ENCODE data around the gene MRPS5. TPM values are rescaled to one million over a fixed set of nuclear protein-coding genes. Genes with fewer than 3 reads are reported as not detected.
A peak's percentile ranks its signal among the peaks of the same experiment; 100 is the strongest.

Gene MRPS5
- total and polyA plus RNA-seq, 7 experiments from 2014 or later, result 26.3 to 72.9 (median 41.5) TPM

DNA sequence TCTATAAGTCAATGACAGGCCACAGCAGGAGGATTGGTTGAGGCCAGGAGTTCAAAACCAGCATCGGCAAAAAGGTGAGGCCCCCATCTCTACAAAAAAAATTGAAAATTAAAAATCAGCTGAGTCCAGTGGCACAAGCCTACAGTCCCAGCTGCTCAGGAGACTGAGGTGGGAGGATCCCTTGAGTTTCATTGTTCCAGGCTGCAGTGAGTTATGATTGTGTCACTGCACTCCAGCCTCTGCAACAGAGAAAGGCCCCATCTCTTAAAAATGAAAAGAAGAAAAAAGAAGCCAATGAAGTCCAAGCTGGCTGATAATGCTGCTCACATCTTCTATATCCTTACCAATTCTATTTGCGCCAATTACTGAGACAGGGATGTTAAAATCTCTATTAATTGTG lies 39.1 kb downstream of the MRPS5 start:
- H3K9me3 Mint-ChIP-seq, result no peaks in the 10 kb centered on the region
- ATAC-seq (no peak), DNase-seq (no peak)
- intact Hi-C loops (cut with micrococcal nuclease), result no loop called here
- ChIA-PET POLR2A (interaction anchor here (0.8 to 15.7 kb wide), 3 partner anchors 29 to 77 kb away, joined by 3 to 1031 read pairs (median 3); partner anchors contain the start of genes MAL and ZNF514), CTCF (interaction anchor here (0.7 to 14.9 kb wide), 4 partner anchors 28 to 59 kb away, joined by 3 to 502 read pairs (median 4); partner anchors contain the start of genes MAL and MRPS5)
- no peak overlapping the region for H3K27ac ChIP-seq (ENCODE audit: low read depth, low read length)
- no peak overlapping the region for H3K4me3 Mint-ChIP-seq
- peak overlapping the region in 4 of 9 donors; percentile 11 to 71 (median 46) for H3K27ac Mint-ChIP-seq
- no peaks in the 10 kb centered on the region for H3K27me3 Mint-ChIP-seq
- H3K36me3 ChIP-seq (ENCODE audit: control insufficient read depth in 2 of 3, insufficient read depth in 3 of 3, low read length in 3 of 3), result peaks cover 0 to 20% (median 9%) of the 10 kb centered on the region in 3 experiments
- peaks cover 0 to 21% of the 10 kb centered on the region in 2 donors for H3K4me1 ChIP-seq (ENCODE audit: control insufficient read depth in 2 of 2, insufficient read depth in 2 of 2, low read length in 2 of 2)
- no peaks in the 10 kb centered on the region for H3K9me3 ChIP-seq (ENCODE audit: control insufficient read depth in 2 of 3, low read length in 3 of 3)
- H3K4me3 ChIP-seq (ENCODE audit: low read length), result no peak overlapping the region
- H3K4me1 Mint-ChIP-seq, result peaks cover 12 to 29% (median 27%) of the 10 kb centered on the region in 7 donors
- H3K36me3 Mint-ChIP-seq, result peaks cover 7 to 26% (median 10%) of the 10 kb centered on the region in 5 donors
- no peaks in the 10 kb centered on the region for H3K27me3 ChIP-seq (ENCODE audit: control insufficient read depth in 2 of 2, insufficient read depth in 2 of 2, low read length in 2 of 2)

DNA sequence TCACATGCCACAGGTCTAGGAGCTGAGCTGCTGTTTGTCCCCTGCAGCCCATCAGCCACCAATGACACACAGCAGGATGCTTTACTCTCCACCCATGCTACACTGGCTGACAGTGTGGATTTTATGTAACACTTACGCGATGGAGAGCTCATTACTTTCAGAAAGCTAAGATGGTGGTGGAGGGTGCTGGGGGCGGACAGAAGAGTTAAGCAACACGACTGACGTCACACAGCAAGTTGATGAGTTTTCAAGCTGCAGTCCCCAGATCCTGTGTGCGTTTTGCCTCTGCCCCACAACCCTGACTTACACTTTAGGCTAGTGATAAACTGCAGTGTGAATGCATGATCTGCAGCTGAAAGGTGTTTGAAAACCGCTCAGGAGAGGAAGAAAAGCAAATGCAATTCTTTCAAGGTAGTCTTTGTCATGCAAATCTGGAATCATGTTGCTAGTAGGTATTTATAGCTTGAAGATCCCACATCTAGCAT lies 42.4 kb downstream of the MRPS5 start:
- H3K4me3 ChIP-seq (ENCODE audit: low read length), result no peak overlapping the region
- ChIA-PET POLR2A (interaction anchor here (0.8 to 15.7 kb wide), 12 partner anchors 11 to 127 kb away, joined by 3 to 1031 read pairs (median 6); partner anchors contain the start of genes MAL and MRPS5), CTCF (interaction anchor here (0.7 to 14.9 kb wide), 19 partner anchors 11 to 93 kb away, joined by 3 to 502 read pairs (median 5); partner anchors contain the start of genes MAL and MRPS5)
- H3K9me3 ChIP-seq (ENCODE audit: control insufficient read depth in 2 of 3, low read length in 3 of 3), result no peaks in the 10 kb centered on the region
- H3K9me3 Mint-ChIP-seq, result no peaks in the 10 kb centered on the region
- H3K4me1 Mint-ChIP-seq, result peaks cover 28 to 60% (median 54%) of the 10 kb centered on the region in 7 donors
- intact Hi-C loops (cut with micrococcal nuclease), result loop anchor here (1.0 to 10.0 kb wide), 4 partner anchors 37 to 266 kb away; partner anchors contain the start of genes MRPS5 (in 1 of the 2) and ZNF892 (in 1 of the 2)
- peak overlapping the region in 9 of 10 donors; percentile 12 to 96 (median 48) for H3K4me3 Mint-ChIP-seq
- no peak for ATAC-seq
- H3K27me3 Mint-ChIP-seq, result no peaks in the 10 kb centered on the region
- H3K4me1 ChIP-seq (ENCODE audit: control insufficient read depth in 2 of 2, insufficient read depth in 2 of 2, low read length in 2 of 2), result peaks cover 20 to 53% of the 10 kb centered on the region in 2 donors
- peak overlapping the region; percentile 88 to 99 (median 96) for H3K27ac Mint-ChIP-seq
- H3K36me3 Mint-ChIP-seq, result peaks cover 0 to 19% (median 0%) of the 10 kb centered on the region in 5 donors
- no peaks in the 10 kb centered on the region for H3K27me3 ChIP-seq (ENCODE audit: control insufficient read depth in 2 of 2, insufficient read depth in 2 of 2, low read length in 2 of 2)
- DNase-seq, result peak in 4 of 9 donors; percentile 40 to 53 (median 44)
- no peaks in the 10 kb centered on the region for H3K36me3 ChIP-seq (ENCODE audit: control insufficient read depth in 2 of 3, insufficient read depth in 3 of 3, low read length in 3 of 3)
- H3K27ac ChIP-seq (ENCODE audit: low read depth, low read length), result no peak overlapping the region

DNA sequence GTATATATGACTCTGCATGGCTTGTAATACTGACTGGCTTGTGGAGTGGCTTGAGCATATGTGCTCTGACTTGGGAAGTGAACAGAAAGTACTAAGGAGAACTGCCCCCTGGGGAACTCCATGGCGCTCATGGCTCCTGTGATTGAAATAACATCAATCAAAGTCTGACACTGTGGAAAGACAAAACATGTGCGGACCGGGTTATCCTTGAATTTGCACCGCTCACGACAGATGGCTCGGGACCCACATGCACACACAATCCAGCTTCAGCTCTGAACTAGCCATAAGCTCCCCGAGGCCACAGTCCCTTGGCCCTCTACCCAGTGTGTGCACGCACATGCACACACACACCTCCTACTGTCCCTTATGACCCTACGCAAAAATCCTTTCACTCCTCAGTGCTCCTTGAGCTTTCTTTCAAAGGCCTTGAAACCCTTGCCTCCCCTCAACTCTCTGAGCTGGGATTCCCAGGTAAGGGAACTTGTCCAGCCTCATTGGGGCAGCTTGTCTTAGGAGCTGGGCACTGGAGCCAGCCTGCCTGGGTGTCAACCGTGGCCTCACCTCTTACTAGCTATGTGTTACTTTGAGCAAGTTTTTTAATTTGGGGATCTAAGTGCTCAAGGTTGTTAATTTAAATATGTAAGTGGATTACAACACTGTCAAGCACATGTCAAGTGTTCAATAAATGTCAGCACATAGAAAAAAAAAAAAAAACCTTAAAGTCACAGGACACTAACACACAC lies 43.6 kb downstream of the MRPS5 start:
- DNase-seq (peak in 1 of 9 donors; percentile 9), ATAC-seq (no peak)
- ChIA-PET CTCF (interaction anchor here (0.8 to 14.9 kb wide), 9 partner anchors 10 to 55 kb away, joined by 3 to 502 read pairs (median 28); partner anchors contain the start of gene MAL), POLR2A (interaction anchor here (0.6 to 15.7 kb wide), 10 partner anchors 10 to 1835 kb away, joined by 3 to 1031 read pairs (median 14); partner anchors contain the start of genes MAL and MRPS5)
- intact Hi-C loops (cut with micrococcal nuclease), result loop anchor here (5.0 to 10.0 kb wide), 3 partner anchors 36 to 267 kb away; partner anchors contain the start of gene ZNF892 (in 1 of the 2)
- Histone ChIP-seq H3K27ac (ENCODE audit: low read depth, low read length) (peak overlapping the region; percentile 80), H3K9me3 (ENCODE audit: control insufficient read depth in 2 of 3, low read length in 3 of 3) (no peaks in the 10 kb centered on the region), H3K4me1 (ENCODE audit: control insufficient read depth in 2 of 2, insufficient read depth in 2 of 2, low read length in 2 of 2) (peaks cover 22 to 65% of the 10 kb centered on the region in 2 donors), H3K4me3 (ENCODE audit: low read length) (no peak overlapping the region), H3K27me3 (ENCODE audit: control insufficient read depth in 2 of 2, insufficient read depth in 2 of 2, low read length in 2 of 2) (no peaks in the 10 kb centered on the region), H3K36me3 (ENCODE audit: control insufficient read depth in 2 of 3, insufficient read depth in 3 of 3, low read length in 3 of 3) (no peaks in the 10 kb centered on the region)
- peak overlapping the region; percentile 71 to 97 (median 92) for H3K4me3 Mint-ChIP-seq
- no peaks in the 10 kb centered on the region for H3K27me3 Mint-ChIP-seq
- H3K27ac Mint-ChIP-seq, result peak overlapping the region; percentile 88 to 99 (median 96)
- no peaks in the 10 kb centered on the region for H3K9me3 Mint-ChIP-seq
- H3K36me3 Mint-ChIP-seq, result peaks cover 0 to 19% (median 0%) of the 10 kb centered on the region in 5 donors
- peaks cover 28 to 72% (median 66%) of the 10 kb centered on the region in 7 donors for H3K4me1 Mint-ChIP-seq

DNA sequence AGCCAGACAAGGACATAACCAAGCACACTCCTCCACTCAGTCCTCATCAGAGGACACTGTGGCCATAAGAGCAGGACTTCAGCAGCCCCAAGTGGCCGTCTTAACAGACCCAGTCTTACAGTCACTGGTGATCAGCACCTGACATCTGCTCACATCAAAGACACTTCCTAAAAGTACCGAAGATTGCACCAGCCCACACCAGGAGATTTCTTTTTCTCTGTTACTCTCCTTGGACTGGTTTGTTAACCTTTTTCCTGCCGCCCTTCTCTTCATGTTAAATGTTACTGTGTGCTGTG lies 44.1 kb downstream of the MRPS5 start:
- peak overlapping the region; percentile 80 for H3K27ac ChIP-seq (ENCODE audit: low read depth, low read length)
- intact Hi-C loops (cut with micrococcal nuclease), result loop anchor here (5.0 to 10.0 kb wide), 3 partner anchors 35 to 267 kb away; partner anchors contain the start of gene ZNF892 (in 1 of the 2)
- DNase-seq, result peak in 1 of 9 donors; percentile 21
- peaks cover 22 to 70% of the 10 kb centered on the region in 2 donors for H3K4me1 ChIP-seq (ENCODE audit: control insufficient read depth in 2 of 2, insufficient read depth in 2 of 2, low read length in 2 of 2)
- peak overlapping the region; percentile 69 to 97 (median 92) for H3K4me3 Mint-ChIP-seq
- peaks cover 0 to 21% (median 0%) of the 10 kb centered on the region in 5 donors for H3K36me3 Mint-ChIP-seq
- POLR2A ChIA-PET, result interaction anchor here (0.5 to 15.7 kb wide), 7 partner anchors 8 to 49 kb away, joined by 3 to 1031 read pairs (median 22); partner anchors contain the start of genes MAL and MRPS5
- H3K4me3 ChIP-seq (ENCODE audit: low read length), result peak overlapping the region; percentile 90
- H3K9me3 ChIP-seq (ENCODE audit: control insufficient read depth in 2 of 3, low read length in 3 of 3), result no peaks in the 10 kb centered on the region
- peak overlapping the region; percentile 88 to 99 (median 96) for H3K27ac Mint-ChIP-seq
- peaks cover 28 to 78% (median 72%) of the 10 kb centered on the region in 7 donors for H3K4me1 Mint-ChIP-seq
- H3K9me3 Mint-ChIP-seq, result no peaks in the 10 kb centered on the region
- ATAC-seq, result no peak
- no peaks in the 10 kb centered on the region for H3K36me3 ChIP-seq (ENCODE audit: control insufficient read depth in 2 of 3, insufficient read depth in 3 of 3, low read length in 3 of 3)
- CTCF ChIA-PET, result interaction anchor here (0.8 to 14.9 kb wide), 7 partner anchors 15 to 54 kb away, joined by 3 to 502 read pairs (median 82); partner anchors contain the start of gene MAL
- no peaks in the 10 kb centered on the region for H3K27me3 Mint-ChIP-seq
- no peaks in the 10 kb centered on the region for H3K27me3 ChIP-seq (ENCODE audit: control insufficient read depth in 2 of 2, insufficient read depth in 2 of 2, low read length in 2 of 2)

DNA sequence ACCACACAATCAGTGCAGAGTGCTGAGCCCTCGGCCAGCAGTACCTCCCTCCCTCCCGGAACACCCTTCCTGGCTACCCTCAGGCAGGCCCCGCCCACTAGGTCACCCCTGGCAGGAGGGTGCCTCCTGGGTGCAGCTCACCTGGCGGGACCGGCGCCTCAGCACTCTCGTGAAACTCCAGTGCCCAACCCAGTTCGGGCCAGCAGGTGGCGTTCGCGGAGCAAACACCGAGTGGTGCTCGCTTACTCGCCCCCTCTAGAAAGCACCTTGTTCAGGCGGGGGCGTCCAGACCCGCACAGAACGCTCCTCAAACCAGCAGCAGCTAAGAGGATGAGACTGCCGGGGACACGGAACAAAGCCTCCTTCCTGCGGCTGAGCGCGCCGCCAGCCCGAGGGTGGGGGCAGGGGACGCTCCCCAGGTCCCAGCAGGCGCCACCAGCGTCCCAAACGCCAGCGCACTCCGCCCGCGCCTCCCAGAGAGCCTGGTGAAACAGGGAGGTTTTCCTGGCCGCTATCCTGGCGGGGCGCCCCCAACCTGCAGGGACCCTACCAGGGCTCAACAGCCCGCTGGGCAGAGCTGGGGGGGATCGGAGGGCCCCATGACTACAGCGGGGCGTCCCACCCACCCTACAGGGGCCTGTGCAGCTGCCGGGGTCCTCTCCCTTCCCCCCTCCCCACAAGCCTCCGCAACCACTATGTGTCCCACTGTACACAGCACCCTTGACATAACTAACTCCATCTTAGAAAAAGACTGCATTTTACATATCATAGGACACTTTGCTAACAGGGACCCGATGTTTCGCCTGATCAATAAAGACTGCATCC lies 44.7 kb downstream of the MRPS5 start:
- Histone ChIP-seq H3K27ac (ENCODE audit: low read depth, low read length) (peak overlapping the region; percentile 80), H3K27me3 (ENCODE audit: control insufficient read depth in 2 of 2, insufficient read depth in 2 of 2, low read length in 2 of 2) (no peaks in the 10 kb centered on the region), H3K4me1 (ENCODE audit: control insufficient read depth in 2 of 2, insufficient read depth in 2 of 2, low read length in 2 of 2) (peaks cover 22 to 73% of the 10 kb centered on the region in 2 donors), H3K36me3 (ENCODE audit: control insufficient read depth in 2 of 3, insufficient read depth in 3 of 3, low read length in 3 of 3) (no peaks in the 10 kb centered on the region), H3K9me3 (ENCODE audit: control insufficient read depth in 2 of 3, low read length in 3 of 3) (no peaks in the 10 kb centered on the region), H3K4me3 (ENCODE audit: low read length) (peak overlapping the region; percentile 90)
- Mint-ChIP-seq H3K27me3 (no peaks in the 10 kb centered on the region), H3K4me1 (peaks cover 28 to 83% (median 77%) of the 10 kb centered on the region in 7 donors), H3K4me3 (peak overlapping the region; percentile 85 to 97 (median 93)), H3K27ac (peak overlapping the region; percentile 96 to 99 (median 98)), H3K9me3 (peaks cover 0 to 2% (median 0%) of the 10 kb centered on the region in 11 donors), H3K36me3 (peaks cover 0 to 27% (median 0%) of the 10 kb centered on the region in 5 donors)
- peak; percentile 77 to 92 (median 89) for DNase-seq
- intact Hi-C loops (cut with micrococcal nuclease), result loop anchor here (1.0 to 10.0 kb wide), 9 partner anchors 24 to 268 kb away; partner anchors contain the start of genes ZNF892 (in 2 of the 2) and ZNF2 (in 1 of the 2)
- ChIA-PET POLR2A (interaction anchor here (0.5 to 15.7 kb wide), 11 partner anchors 8 to 130 kb away, joined by 3 to 1031 read pairs (median 9); partner anchors contain the start of genes MAL, MRPS5, ZNF514 and ZNF892), CTCF (interaction anchor here (1.0 to 14.9 kb wide), 10 partner anchors 14 to 54 kb away, joined by 3 to 502 read pairs (median 7); partner anchors contain the start of genes MAL and MRPS5)
- peak; percentile 87 for ATAC-seq
